ENCODE results near the gene TRMT44.
"Not testable (repeated sequence)": the region's sequence is repeated elsewhere in the genome, so short reads cannot be mapped to it uniquely, and the experiment has no call there.

The TRMT44 gene

DNA sequence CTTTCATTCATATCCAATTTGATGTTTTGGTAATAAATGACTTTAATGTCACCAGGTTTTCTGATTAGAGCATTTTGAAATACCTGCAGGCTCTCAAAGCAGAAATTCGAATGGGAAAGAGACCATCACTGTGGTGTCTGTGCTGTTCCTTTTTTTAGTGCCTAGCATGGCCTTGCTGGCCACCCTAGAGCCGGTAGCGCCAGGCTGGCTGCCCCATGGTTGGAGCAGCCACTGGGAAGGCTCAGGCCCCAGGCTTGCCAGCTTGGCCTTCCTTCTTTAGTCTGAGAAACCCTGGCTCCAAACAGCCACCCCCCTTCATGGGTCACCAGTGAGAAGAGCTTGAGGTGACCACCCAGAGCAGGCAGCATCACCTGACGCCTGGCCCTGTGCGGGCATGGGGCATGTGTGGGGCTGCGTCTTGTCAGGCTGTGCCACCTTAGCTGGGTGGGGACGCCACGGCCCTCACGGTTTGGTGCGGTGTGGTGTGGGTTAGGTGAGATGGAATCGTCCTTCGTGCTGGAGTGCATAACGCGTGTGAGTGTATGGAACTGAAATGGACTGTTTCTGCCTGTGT lies 30.0 kb downstream of the TRMT44 start:
- no peak for DNase-seq

DNA sequence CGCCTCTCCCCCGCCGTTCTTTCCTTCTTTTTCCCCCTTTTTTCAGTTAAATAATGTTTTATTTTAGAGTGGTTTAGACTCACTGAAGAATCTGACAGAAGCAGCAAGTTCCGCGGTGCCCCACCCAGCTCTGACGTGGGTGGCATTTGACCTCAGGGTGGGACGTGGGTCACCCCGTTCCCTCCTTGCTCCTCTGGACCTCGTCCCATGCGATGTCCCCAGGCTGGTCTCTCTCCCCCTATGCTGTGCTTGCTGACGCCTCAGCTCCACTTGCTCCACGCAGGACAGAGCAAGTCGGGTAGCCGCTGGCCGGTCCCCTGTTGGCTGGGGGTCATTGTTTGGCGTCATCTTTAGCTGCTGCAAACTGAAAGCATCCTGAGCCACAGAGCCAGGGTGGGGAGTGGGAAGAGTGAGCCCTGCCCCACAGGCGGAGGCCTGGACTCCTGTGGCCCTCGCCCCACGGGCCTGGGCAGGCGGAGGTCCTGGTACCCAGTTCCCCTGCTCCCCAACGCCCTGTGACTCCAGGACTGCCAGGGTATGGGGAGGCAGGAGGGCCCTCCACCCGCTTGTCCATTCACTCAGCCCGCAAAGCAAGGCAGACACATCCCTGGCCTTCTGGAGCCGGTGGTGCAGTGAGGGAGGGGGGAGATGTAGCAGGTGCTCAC lies 30.8 kb downstream of the TRMT44 start:
- DNase-seq = no peak

DNA sequence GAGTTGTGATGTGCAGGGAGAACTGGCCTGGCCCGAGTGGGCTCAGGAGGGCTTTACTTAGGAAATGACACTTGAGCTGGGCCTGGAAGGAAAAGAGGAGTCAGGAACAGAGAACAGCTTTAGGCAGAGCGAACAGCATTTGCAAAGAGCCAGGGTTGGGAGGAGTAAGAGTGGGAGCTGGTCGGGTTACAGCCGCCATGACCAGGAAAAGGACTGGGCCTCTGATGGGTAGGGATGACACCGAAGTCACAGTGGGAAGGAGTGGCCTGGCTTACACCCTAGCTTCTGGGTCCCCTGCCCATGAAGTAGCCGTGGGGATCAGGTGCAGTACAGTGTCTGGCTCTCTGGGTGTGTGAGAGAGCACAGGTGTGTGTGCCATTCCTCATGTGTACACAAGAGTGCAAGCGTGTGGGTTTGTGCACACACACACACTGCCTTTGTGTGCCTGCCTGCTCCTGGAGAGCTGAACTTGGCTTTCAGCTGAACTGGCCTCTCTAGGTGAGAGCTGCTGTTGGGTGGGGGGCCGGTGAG lies 31.6 kb downstream of the TRMT44 start:
- no peak for DNase-seq

DNA sequence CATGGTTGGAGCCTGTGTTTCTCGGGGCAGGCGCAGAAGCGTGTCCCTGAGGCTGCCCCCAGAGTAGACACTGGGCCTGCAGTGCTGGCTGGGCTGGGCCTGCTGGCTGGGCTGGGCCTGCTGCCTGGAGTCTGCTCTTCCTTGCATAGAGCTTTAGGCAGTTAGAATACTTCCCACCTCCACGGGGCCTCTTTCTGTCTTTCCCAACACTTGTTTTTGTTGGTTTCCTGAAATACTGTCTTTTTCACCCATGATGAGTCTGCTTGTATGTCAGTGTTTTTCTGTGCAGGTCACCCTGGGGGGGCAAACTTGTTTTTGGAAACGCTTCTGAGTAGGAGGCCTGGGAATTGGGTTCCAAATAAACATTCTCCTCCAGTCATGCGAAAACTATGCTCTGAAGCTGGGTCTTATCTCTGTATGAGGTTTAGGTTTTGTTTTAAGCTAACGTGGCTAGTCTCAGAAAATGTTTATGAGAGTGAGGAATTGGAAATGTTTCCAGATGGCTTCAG lies 32.2 kb downstream of the TRMT44 start:
- DNase-seq = no peak

DNA sequence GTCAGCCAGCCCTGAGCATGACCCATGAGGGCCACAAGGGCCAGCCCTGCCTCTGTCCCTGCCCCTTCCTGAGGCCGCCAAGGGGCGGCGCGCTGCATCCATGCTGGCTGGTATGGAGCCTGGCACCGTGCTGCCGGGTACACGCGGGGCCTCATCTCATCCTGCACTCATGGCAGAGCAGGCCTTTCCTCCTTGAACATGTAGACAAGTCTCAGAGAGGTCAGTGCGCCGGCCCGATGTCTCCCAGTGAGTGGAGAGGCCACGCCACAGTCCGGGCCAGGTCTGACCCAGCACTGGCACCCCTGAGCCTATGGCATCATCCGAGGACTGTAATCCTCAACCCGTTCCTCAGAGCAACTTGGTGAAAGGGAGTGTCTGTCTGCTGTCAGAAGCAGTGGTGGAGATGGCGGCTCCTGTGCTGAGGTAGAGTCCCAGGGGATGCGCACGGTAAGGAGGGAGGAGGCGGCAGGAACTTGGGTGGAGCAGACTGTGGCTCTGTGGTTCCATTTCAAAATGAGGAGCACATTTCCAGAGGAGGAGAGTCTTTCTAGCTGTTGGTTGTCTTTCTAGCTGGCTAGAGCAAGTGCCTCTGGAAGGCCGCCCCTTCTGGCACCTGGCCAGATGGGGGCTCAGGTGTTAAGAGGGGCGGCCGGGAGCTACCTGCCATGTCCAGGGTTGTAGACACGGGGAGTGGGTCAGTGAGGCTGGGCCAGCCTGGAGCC lies 32.8 kb downstream of the TRMT44 start:
- no peak for DNase-seq

DNA sequence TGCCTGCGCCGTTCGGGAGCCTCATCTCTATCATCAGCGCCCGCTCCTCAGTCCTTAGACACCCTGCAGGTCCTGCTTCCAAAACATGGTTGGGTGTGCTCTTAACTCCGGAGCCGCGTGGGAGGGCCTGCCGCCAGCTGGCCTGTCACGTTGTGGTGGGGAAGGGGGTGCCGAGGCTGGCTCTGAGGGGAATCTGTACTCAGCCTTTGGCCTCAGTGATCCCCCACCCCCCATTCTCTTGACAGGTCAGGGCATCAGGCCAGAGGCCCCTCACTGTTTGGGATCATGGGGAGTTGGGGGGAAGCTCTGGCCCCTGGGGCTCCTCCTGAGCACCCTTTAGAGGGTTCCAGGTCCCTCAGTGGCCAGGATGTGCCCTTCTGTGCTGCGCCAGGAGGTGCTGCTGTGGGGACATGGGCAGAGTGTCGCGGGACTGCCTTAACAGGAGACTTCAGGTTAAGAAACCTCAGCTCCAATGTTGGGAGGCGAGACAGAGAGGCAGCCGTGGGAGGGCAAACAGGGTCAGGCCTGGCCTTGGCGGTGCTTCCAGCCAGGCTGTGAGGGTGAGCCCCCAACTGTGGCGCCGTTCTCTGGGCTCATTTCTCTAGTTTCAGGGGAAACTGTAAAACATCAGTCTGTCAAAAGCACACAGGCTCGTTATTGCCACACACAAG lies 33.5 kb downstream of the TRMT44 start:
- DNase-seq = no peak

DNA sequence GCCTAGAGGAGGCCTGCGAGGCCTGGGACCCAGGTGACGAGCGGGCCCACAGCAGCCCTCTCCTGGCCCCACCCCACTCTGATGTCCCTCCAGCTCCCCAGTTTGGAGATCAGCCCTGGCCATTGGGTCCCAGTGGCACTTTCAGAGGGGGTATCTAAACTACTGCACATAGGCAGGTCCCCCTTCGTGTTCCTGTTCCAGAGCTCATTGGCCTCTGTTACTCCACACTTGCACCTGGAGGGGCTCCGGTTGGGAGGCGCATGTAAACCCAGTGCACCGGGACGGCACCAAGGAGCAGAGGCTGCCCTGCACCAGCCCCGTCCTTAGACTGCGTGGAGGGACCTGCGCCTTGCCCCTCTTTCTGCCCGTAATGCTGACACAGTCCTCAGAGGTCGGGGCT lies 34.3 kb downstream of the TRMT44 start:
- no peak for DNase-seq

DNA sequence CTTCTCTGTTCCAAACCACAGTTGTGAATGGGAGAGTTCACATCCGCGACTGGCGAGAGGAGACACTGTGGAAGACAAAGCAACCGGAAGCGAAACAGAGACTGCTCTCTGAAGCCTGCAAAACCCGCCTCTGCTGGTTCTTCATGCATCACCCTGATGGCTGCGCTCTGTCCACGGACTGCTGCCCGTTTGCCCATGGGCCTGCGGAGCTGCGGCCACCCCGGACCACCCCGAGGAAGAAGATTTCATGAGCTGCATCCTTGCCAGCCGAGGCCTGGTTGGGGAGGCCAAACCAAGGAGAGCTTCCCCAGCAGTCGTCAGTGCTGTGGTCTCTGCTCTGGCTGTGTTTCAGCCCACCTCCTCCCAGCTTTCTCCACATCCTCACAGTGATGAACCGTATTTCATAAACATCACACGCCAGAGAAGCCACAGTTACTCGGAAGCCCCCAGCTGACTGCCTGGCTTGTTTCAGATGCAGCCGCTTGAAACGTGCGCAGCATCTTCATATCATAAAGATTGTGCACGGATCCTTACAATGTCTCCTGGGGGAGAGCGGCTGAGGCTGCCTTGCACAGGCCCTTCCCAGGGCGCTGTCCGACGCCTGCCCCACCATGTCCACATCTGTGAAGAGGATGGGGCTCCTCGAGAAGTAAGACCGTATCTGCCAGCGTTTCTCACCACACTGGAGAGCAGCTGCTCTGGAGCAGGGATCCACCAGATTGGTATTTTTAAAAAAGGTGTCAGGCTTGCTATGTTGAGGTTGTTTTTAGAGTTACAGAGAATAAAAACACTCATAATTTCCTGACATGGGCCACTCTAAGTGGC lies 35.4 kb downstream of the TRMT44 start:
- DNase-seq = no peak

DNA sequence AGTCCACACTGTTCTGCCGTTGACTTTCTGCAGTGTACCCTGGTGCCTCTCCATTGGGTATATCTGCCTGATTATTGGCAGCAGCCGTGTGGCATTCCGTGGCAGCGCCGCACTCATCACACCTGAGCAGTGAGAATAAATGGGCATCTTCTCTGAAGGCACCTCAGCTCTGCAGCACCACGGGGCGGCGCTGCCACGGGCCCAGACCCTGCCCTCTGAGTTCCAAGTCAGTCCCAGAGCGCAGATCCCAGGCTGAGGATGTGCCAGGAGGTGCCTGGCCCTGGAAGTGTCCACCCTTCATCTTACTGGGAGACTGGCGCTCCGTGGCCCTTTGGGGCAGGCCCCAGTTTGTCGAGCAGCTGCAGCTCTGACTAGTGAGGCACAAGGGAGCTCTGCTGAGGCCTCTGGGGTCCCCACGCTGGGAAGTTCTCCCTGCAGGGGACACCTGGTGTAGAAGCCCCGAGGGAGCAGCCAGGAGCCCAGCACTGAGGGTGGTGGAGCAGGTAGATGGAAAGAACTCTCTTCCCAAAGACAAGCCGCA lies 36.6 kb downstream of the TRMT44 start:
- DNase-seq = no peak

DNA sequence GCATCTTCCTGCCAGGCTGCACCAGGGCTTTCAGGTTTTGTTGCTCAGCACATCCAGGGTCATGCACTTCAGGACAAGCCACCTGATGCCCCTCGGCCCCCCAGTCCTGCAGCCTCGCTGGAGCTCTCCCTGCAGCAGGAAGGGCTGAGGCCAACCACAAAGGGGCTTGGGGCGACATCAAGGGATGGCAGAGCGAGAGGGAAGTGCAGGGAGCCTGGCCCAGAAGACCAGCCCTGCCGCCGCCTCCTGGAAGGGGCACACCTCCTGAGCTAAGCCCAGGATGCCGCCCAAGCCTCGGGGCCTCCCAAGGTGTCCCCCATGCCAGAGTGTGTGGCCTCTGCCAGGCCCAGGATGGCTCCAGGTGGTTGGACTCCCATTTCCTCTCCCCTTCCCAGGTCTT lies 37.1 kb downstream of the TRMT44 start:
- no peak for DNase-seq

DNA sequence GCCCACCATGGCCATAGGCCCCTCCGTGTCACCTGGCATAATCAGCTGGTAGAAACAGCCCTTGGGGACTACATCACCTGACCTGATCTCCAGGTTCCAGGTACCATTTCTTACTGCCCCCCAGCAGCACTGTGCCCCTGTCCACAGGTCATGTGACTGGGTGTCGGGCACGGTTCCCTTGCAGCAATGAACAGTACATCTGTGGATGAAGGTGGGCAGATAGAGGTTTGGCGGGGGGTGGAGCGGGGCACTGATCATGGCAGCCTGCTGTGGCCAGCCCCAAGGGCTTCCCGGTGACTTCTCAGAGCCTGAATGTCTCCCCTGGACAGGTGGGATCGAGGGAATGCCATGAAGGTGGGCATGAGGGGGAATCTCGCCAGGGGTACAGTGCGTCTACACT lies 37.8 kb downstream of the TRMT44 start:
- no peak for DNase-seq

DNA sequence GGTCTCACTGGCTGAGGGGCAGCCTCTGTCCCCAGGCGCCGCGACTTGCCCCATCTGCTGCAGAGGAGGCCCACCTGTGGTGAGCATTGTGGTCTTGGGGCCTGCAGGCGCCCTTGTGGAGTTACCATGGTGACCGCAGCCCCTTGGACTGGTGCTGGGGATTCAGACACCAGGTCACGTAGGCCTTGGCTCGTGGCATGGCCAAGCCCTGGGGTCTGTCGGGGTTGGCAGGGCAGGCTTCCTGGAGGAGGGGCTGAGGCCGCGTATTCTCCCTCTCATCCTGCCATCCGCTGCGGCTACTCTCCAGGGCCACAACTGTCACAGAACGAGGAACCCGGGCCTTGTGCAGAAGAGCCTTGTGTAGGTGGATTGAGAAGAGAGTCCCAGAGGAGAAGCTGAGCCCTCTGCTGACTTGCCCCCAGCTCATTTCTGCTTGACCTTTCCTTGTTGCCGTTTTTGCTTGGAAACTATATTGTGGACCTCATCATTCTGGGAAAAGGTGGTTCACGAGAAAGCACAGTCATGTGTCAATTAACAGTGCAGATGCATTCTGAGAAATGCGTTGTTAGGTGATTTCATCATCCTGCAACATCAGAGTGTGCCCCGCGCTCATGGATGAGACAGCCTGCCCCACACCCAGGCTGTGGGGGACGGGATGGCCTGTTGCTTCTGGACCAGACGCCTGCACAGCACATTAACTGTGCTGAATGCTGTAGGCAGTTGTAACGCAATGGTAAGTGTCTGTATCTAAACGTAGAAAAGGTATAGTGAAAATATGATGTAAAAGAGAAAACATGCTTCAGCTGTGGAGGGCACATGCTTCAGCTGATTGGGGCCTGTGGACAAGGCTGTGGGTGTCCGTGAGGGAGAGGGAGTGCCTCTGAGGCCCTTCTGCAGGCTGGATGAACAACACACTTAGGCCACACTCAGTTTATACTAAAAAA lies 38.5 kb downstream of the TRMT44 start:
- no peak for DNase-seq

DNA sequence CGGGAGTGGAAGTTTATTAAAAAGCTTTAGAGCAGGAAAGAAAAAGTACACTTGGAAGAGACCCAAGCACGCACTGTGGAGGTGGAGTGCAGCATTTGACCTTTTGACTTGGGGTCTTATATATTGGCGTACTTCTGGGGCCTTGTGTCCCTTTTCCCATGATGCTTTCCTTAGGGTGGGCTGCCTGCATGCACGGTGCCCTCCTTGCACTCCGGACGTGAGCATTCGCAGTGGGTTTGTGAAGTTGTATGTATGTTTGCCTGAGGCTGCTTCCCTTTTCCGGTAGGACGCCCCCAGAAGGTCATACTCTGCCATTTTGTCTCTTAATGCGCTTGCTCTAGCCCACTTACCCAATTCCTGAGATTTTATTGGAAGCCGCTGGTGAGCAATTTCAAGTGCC lies 39.6 kb downstream of the TRMT44 start:
- no peak for DNase-seq

DNA sequence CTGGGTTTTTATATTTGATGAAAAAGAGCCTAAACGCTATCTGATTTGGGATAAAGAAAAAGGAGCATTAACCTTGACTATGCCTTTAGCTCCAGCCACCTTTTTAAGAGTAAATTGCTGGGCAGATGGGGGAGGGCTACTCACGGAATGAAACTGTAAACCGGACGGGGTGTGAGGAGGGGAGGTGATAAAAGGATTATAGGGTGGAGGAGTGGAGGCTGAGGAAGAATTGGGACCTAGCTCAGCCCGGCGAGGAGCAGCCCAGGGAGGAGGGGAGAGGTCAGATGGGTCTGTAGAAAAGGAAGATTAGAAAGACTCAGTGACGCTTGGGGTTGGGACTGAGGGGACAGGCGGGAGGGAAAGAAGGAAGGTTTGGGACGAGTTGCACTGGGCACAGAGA lies 46.1 kb downstream of the TRMT44 start:
- not testable (repeated sequence) for DNase-seq

DNA sequence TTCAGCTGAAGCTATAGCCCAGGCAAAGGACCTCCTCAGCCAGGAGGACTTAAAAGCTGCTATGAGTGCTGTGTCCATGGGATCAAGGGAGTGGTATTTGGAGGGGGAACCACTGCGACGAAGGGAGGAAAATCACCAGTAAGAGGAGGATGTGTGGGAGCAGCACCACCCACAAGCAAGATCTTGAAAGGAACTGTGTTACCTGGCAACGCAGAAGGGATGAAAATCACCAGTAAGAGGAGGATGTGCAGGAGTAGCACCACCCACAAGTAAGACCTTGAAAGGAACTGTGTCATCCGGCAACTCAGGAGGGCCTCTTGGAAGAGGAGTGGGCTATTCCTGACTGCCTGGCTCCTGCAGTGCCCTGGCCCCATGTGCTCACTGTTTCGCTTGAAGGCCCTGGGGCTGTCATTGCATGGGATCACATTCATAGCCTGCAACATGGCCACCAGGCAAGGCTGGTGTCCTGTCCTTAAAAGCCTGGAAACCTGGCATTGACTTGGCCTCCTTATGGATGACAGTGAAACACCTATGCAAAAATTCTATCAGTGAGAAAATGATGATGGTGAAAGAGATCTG lies 48.3 kb downstream of the TRMT44 start:
- no peak for DNase-seq

DNA sequence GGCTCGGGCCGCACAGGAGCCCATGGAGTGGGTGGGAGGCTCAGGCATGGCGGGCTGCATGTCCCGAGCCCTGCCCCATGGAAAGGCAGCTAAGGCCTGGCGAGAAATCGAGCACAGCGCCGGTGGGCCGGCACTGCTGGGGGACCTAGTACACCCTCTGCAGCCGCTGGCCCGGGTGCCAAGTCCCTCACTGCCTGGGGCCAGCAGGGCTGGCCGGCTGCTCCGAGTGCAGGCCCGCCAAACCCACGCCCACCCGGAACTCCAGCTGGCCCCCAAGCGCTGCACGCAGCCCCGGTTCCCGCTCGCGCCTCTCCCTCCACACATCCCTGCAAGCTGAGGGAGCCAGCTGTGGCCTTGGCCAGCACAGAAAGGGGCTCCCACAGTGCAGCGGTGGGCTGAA lies 50.9 kb downstream of the TRMT44 start:
- not testable (repeated sequence) for DNase-seq

DNA sequence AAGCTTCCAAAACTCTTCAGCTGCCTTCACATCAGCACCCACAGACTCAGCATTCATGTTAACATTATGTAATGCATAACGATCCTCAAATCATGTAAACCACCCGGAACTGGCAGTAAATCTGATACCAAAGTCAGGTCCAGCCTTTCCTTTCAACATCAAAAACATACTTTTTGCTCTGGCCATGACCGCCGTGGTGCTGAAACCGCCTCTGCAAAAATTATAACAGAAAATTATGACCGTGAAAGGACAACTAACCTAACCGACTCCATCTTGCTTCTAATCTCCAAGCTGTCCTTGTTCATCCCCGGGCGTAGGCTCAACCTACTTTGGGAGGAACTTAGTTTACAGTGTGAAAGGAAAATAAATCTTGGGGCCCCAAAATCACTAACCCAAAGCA lies 51.6 kb downstream of the TRMT44 start:
- no peak for DNase-seq

DNA sequence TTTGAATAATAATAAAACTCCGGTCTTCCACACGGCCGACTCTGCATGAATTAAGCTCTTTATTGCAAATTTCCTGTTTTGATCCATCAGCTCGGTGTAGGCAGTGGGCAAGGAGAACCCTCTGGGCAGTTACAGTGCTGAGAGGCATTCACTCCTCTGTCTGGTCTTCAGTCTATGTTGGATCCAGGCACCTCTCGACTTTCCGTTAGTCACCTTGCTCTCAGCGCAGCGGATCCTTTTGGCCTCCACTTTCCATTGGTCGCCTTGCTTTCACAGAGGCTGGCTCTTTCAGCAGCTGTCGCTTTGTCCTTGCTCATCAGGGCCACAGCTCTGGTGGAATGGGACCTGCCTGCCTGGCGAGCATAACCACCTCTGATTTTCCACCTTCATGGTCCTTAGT lies 52.9 kb downstream of the TRMT44 start:
- no peak for DNase-seq

DNA sequence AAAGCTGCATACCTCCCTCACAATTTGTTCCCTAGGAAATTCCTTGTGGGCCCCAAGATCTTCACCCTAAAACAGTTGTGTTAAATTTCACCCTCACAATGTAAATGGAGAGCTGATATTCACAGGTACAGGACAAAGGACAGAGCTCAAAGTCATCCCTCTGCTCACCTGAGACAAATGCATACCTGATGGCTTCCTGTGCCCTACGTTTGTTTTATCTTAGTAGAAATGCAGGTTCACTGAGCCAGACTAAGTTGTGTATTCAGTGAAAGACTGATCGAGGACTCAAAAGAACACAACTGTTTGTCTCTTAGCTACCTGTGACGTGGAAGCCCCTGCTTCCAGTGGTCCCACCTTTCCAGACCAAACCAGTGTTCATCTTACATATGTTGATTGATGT lies 53.6 kb downstream of the TRMT44 start:
- DNase-seq = no peak

DNA sequence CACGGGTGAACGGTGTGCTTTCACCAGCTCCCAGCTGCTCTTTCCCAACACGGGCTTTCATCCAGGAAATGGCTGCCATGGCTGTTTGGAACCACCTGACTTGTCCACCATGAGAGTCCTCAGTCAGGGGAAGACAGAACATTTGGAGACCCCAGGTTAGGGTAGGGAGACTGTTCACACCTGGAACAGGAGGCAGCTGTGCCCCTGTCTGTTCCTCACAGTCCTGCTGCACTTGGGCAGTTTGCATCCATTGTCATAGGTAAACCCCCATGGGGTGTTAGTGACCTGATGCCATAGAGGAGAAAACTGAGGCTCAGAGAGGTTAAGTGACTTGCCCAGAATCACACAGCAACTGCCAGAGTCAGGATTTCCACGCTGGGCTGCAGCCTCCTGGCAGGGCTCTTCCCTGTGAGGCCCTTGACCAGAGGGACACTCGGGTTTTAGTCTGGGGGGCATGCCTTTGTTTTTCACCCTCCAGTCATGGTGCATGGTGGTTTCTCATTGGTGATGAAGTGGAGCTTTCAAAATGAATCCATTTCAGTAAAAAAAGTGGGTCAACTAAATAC lies 54.5 kb downstream of the TRMT44 start:
- DNase-seq = no peak
